Uterus (tissue), 4 donors: ENCODE results near the gene LEUTX. TPM values are rescaled to one million over a fixed set of nuclear protein-coding genes. Genes with fewer than 3 reads are reported as not detected.

Experiments used
- DNase-seq, 2 donors: peaks; one replicate each; pipeline ENCODE4 v3.0.0-alpha.2; 2019 to 2020
- H3K27ac ChIP-seq, 2 donors: fragments of 200-600 bp; sonication (generic); 1 replicate in 1 of 2; 2 replicates in 1 of 2; pipeline ENCODE4 v1.5.1; 2016 to 2018
- H3K27me3 ChIP-seq, 2 donors: fragments of 200-600 bp; sonication (generic); one replicate each; pipeline ENCODE4 v1.5.1; 2018 to 2019; ENCODE audit warnings: control low read depth in 1 of 2
- H3K36me3 ChIP-seq, 2 donors: fragments of 200-600 bp; sonication (generic); one replicate each; pipeline ENCODE4 v1.5.1; 2019; ENCODE audit warnings: control low read depth in 1 of 2
- H3K4me1 ChIP-seq, 2 donors: fragments of 200-600 bp; sonication (generic); one replicate each; pipeline ENCODE4 v1.5.1; 2018 to 2019; ENCODE audit warnings: control low read depth in 1 of 2
- H3K4me3 ChIP-seq, 2 donors: fragments of 200-600 bp; sonication (generic); 1 replicate in 1 of 2; 2 replicates in 1 of 2; pipeline ENCODE4 v1.5.1; 2018 to 2019; ENCODE audit warnings: mild to moderate bottlenecking in 1 of 2
- H3K9me3 ChIP-seq, 2 donors: fragments of 200-600 bp; sonication (generic); one replicate each; pipeline ENCODE4 v1.5.1; 2019; ENCODE audit warnings: control low read depth in 1 of 2
- POLR2A ChIP-seq, 2 donors: fragments of 450-650 bp; IDR thresholded peaks; one replicate each; pipeline ENCODE4 v1.6.1; 2016; ENCODE audit warnings: antibody characterized with exemption in 2 of 2, mild to moderate bottlenecking in 1 of 2, moderate library complexity in 1 of 2
- intact Hi-C: fragments of 100-400 bp; cut with DNase I; formaldehyde crosslinking; loops from one replicate; pipeline ENCODE4 v1.15.1; 2023; ENCODE audit warnings: low total_unique reads
- total RNA-seq, 4 donors: library from RNA; depleted of rRNA in 3 of 4; stranded (reverse); fragments of >200 nt in 3 of 4; gene quantifications; one replicate each; pipeline versions ENCODE4 v1.1.0 to v1.2.4, GENCODE V29; 2014 to 2023
- TF ChIP-seq, protein P1 (sequence below), 4 experiments: fragments of 200-600 bp in 2 of 4; fragments of 450-650 bp in 2 of 4; sonication (generic) in 2 of 4; IDR thresholded peaks; one replicate each; pipeline ENCODE4 v1.5.1; 2016 to 2019; ENCODE audit warnings: antibody characterized with exemption in 4 of 4, mild to moderate bottlenecking in 2 of 4, moderate library complexity in 1 of 4
- donor health status: DM: yes; HTN: yes; CAD: no.

Gene LEUTX
- total RNA-seq, 4 donors from 2014 or later = not detected

DNA sequence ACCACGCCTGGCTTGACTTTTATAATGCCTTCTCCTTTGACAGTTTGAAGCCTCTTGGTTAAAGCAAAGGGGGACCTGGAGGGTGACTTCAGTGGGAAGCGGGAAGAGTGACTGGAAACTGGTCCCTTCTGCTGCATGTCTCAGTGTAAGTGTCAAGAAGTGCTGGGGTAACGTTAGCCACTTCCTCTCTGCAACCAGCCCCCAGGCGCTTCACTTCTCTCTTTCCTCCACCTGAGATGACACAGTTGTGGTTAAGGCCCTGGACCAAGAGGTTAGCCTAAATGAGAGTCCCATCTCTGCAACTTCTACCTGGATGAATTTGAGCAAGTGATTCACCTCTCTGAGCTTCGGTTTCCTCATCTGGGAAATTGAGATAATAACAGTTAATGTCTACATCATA is 16.3 kb downstream of the LEUTX start:
- intact Hi-C loops = no loop called here
- Histone ChIP-seq H3K27ac (no peak overlapping the region), H3K4me3 (no peak overlapping the region), H3K27me3 (peaks cover 0 to 5% of the 10 kb centered on the region in 2 donors), H3K9me3 (no peaks in the 10 kb centered on the region), H3K36me3 (no peaks in the 10 kb centered on the region), H3K4me1 (no peaks in the 10 kb centered on the region)
- DNase-seq = no peak
- TF ChIP-seq POLR2A (IDR thresholded peaks at IDR 0.05) = no peak
- TF ChIP-seq, protein P1, sequence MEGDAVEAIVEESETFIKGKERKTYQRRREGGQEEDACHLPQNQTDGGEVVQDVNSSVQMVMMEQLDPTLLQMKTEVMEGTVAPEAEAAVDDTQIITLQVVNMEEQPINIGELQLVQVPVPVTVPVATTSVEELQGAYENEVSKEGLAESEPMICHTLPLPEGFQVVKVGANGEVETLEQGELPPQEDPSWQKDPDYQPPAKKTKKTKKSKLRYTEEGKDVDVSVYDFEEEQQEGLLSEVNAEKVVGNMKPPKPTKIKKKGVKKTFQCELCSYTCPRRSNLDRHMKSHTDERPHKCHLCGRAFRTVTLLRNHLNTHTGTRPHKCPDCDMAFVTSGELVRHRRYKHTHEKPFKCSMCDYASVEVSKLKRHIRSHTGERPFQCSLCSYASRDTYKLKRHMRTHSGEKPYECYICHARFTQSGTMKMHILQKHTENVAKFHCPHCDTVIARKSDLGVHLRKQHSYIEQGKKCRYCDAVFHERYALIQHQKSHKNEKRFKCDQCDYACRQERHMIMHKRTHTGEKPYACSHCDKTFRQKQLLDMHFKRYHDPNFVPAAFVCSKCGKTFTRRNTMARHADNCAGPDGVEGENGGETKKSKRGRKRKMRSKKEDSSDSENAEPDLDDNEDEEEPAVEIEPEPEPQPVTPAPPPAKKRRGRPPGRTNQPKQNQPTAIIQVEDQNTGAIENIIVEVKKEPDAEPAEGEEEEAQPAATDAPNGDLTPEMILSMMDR (IDR thresholded peaks at IDR 0.05) = no peak

DNA sequence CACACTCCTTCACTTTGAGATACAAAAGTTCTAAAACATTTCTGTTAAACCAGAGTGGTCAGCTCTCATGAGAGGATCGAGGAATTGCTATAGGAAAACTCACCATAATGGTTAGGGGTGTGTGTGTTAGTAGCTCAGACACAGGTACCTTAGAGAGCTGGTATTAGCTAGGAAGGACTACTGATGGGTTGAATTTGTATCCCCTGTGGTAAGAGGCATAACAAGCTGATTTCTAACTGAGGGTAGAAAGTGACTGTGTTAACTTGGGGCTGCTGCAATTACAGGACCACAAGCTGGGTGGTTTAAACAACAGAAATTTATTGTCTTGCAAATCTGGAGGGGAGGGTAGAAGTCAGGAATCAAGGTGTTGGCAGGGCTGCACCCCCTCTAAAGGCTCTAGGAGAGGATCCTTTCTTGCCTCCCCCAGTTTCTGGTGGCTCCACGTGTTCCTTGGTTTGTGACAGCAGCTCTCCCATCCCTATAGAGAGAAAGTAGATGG is 17.4 kb downstream of the LEUTX start:
- no peak for TF ChIP-seq POLR2A (IDR thresholded peaks at IDR 0.05)
- TF ChIP-seq, protein P1 (IDR thresholded peaks at IDR 0.05) = no peak
- H3K36me3 ChIP-seq = no peaks in the 10 kb centered on the region
- intact Hi-C loops = no loop called here
- H3K9me3 ChIP-seq = no peaks in the 10 kb centered on the region
- no peaks in the 10 kb centered on the region for H3K4me1 ChIP-seq
- no peak for DNase-seq
- H3K4me3 ChIP-seq = no peak overlapping the region
- no peak overlapping the region for H3K27ac ChIP-seq
- H3K27me3 ChIP-seq = peaks cover 0 to 7% of the 10 kb centered on the region in 2 donors

DNA sequence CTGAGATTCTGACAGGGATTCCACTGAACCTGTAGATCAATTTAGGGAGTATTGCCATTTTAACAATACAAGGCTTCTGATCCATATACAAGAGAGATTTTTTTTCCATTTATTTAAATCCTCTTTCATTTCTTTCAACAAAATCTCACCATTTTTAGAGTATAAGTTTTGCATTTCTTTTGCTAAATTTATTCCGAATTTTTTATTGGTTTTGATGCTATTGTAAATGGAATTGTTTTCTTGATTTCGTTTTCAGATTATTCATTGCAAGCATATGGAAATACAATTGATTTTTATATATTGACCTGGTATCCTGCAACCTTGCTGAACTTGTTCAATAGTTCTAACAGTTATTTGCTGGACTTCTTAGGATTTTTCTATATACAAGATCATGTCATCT is 18.4 kb downstream of the LEUTX start:
- intact Hi-C loops = no loop called here
- no peak overlapping the region for H3K4me3 ChIP-seq

DNA sequence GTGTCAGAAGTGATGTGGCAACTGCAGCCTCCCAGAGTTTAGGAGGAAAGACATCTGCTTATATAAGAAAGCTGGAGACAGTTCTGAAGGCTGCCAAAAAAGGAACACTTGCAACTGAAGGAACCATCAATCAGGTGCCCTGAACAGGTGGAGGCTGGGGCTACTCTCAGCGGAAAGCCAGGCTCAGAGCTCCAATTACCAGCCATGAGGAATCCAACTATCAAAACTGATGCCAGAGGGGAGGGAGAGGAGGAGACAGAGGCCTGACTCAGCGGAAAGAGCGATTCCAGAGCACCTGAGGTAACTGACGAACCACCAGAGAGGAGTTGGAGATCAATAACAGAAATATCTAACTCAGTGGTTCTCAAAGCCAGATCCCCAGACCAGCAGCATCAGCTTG is 24.3 kb downstream of the LEUTX start:
- Histone ChIP-seq H3K27ac (no peak overlapping the region), H3K36me3 (no peaks in the 10 kb centered on the region), H3K4me3 (no peak overlapping the region), H3K9me3 (no peaks in the 10 kb centered on the region), H3K4me1 (no peaks in the 10 kb centered on the region), H3K27me3 (peaks cover 0 to 3% of the 10 kb centered on the region in 2 donors)
- intact Hi-C loops = no loop called here
- DNase-seq = no peak
- TF ChIP-seq POLR2A (IDR thresholded peaks at IDR 0.05) = no peak
- TF ChIP-seq, protein P1 (IDR thresholded peaks at IDR 0.05) = no peak

More for the DNA sequence above, 18.4 kb downstream of the LEUTX start:
- TF ChIP-seq, protein P1 (IDR thresholded peaks at IDR 0.05) = no peak
- no peak for TF ChIP-seq POLR2A (IDR thresholded peaks at IDR 0.05)
- Histone ChIP-seq H3K36me3 (no peaks in the 10 kb centered on the region), H3K27ac (no peak overlapping the region), H3K4me1 (no peaks in the 10 kb centered on the region), H3K27me3 (peaks cover 0 to 7% of the 10 kb centered on the region in 2 donors), H3K9me3 (no peaks in the 10 kb centered on the region)
- DNase-seq = no peak

DNA sequence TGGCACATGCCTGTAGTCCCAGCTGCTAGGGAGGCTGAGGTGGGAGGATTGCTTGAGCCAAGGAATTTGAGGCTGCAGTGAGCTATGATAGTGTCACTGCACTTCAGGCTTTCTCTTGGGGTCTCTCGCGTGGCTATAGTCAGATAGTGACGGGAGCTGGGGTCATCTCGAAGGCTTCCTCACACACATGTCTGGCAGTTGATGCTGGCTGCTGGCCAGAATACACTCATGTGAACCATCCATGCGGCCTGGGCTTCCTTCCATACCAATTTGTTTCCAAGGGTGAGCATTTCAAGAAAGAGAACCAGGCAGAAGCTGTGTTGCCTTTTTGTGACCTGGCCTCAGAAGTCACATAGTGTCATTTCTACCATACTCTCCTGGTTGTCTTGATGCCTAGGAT is 26.4 kb downstream of the LEUTX start:
- no peaks in the 10 kb centered on the region for H3K4me1 ChIP-seq
- DNase-seq = no peak
- no peak overlapping the region for H3K4me3 ChIP-seq
- no peaks in the 10 kb centered on the region for H3K36me3 ChIP-seq
- intact Hi-C loops = no loop called here
- H3K27ac ChIP-seq = no peak overlapping the region
- TF ChIP-seq, protein P1 (IDR thresholded peaks at IDR 0.05) = no peak
- no peak for TF ChIP-seq POLR2A (IDR thresholded peaks at IDR 0.05)
- peaks cover 0 to under 1% of the 10 kb centered on the region in 2 donors for H3K27me3 ChIP-seq
- no peaks in the 10 kb centered on the region for H3K9me3 ChIP-seq
